NCI-H446 treated with DMSO at 0.1 percent for 48 hours (cell line): Measurements from ENCODE around the gene USP6NL.

ENCODE experiments used
- DNase-seq: peaks from one replicate; lab custom pipeline; 2025; lab: John Stamatoyannopoulos, UW

USP6NL gene

DNA sequence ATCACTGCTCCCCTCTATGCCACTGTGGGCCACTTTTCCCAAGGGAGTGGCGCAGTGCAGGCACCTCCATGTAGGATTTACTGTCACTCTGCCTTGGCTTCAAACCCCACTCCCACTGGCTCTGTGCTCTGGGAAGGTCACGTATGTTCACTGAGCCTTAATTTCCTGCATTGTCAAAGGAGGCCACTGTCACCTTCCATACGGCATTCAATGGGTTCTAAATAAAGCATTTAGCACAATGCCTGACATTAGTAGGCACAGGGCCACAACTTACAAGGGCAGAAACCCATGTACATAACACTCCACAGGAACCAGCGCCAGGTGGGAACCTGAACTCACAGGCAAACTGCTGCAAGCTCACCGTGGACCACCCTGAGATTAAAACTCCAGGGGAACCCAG lies 196.4 kb downstream of the USP6NL start:
- no peak for DNase-seq

DNA sequence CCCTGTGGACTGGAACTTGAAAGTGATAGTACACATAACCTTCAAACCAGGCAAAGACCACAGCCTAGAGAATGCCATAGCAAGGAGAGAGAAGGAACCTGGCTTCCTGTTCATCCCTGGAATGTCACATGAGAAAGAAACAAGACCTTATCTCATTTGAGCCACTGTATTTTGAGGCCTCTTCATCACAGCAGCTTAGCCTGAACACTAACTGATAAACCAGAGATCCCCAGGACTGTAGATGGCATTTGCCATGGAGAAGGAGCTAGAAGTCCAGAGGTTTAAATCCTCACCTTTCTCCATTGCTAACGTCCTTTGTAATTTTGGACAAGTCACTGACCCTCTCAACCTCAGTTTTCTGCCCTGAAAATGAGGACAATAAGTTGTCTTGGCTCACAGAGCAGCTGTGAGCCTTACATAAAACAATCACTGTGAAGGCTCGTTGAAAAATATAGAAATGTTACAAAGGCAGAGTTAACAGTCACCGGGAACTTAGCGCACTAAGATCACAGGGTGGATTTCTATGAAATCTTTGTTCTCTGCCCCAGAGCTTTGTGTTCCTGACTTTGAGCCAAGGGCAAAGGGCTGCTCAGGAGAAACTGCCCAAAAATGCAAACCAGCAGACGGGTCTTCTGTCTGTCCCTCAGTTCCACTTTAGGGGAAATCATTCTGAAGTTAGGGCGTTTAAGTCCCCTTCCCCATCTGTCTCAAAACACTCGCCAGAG lies 197.0 kb downstream of the USP6NL start:
- DNase-seq, result no peak

DNA sequence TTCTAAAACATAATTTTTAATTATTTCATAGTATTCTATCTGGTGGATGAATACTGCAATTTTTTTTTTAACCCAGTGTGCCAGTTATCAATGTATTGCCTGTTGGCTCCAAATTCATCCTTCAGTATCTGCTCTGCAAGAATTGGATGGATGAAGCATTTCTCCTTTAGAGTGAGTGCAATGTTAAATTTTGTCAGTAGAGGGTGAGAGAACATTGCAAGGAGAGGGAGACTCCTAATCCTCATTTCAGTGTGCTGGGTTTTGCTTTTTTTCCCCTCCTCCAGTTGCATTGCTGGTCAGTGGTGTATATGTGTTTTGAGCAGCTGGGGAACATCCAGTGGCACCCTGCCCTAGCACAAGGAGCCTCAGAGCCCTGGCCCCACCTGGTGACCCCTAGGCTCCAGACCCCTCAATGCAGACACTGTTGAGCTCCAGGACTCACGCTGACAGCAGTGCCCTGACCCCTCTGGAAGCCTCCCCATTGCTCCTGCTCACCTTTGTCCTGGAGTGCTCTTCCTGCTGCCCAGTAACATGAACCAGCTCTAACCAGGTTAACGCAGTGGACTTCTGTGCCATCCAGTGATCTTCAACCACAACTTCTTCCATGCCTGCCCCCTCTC lies 199.4 kb downstream of the USP6NL start:
- DNase-seq, result no peak

- DNase-seq, result no peak
Observed at GRCh38 chr10:11409357-11409756, 202.1 kb downstream of the USP6NL start.

GRCh38 chr10:11407939-11408338 lies 203.5 kb downstream of the USP6NL start:
- DNase-seq, result no peak

DNA sequence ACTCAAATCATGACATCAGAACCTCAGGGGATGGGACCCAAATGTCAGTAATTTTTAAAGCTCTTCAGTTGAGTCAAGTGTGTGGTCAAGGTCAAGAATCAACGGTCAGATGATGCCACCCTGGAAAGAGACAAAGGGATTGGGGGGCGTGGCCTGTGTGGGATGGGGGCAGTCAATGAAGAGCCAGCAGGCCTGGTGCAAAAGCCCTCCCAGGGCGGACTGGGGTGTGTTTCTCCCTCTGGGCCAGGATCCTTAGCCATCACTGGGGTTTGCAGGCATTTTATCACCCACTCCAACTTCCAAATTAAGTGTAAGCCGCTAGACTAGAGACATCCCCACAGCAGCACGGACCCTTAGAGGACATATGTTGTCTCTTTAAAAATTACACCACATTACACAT lies 204.7 kb downstream of the USP6NL start:
- no peak for DNase-seq

DNA sequence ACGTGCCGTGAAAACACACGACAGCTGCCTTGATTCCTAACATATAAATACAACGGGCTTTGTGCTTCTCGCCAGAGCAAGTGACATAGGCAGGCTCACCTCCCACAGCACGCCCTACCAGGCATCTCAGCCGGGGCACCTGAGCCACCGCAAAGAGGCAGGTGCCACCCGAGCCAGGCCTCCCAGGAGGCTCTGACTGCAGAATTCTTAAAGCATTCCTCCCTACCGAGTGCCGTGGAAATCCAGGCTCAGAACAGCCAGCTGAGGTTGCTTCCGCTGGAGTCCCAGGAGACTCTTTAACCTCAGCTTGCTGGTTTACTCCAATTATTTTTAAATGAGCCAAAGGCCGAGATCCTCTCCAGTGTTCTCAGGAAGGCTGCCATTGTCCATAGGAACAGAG lies 206.5 kb downstream of the USP6NL start:
- no peak for DNase-seq
